Astrocyte of the cerebellum (primary cell): ENCODE measurements around the gene NFATC2.
"Not testable (repeated sequence)": the region's sequence is repeated elsewhere in the genome, so short reads cannot be mapped to it uniquely, and the experiment has no call there.

Experiments
- DNase-seq: peaks from one replicate; pipeline ENCODE4 v3.0.0-alpha.2; 2011; ENCODE audit warnings: low read depth
- H3K4me3 ChIP-seq: 2 replicates; pipeline ENCODE4 v1.5.1; 2011; ENCODE audit warnings: mild to moderate bottlenecking, low read depth, low read length, moderate library complexity
- in situ Hi-C: cut with HindIII; loops from 2 replicates; pipeline ENCODE4 v1.10.0; 2017; ENCODE audit warnings: low sequenced_read_pairs
- TF ChIP-seq, protein P1 (sequence below): IDR thresholded peaks from 2 replicates; pipeline ENCODE4 v1.5.1; 2012; ENCODE audit warnings: low read length, low read depth, moderate library complexity, mild to moderate bottlenecking; ENCODE audit errors: missing control alignments

Gene NFATC2

DNA sequence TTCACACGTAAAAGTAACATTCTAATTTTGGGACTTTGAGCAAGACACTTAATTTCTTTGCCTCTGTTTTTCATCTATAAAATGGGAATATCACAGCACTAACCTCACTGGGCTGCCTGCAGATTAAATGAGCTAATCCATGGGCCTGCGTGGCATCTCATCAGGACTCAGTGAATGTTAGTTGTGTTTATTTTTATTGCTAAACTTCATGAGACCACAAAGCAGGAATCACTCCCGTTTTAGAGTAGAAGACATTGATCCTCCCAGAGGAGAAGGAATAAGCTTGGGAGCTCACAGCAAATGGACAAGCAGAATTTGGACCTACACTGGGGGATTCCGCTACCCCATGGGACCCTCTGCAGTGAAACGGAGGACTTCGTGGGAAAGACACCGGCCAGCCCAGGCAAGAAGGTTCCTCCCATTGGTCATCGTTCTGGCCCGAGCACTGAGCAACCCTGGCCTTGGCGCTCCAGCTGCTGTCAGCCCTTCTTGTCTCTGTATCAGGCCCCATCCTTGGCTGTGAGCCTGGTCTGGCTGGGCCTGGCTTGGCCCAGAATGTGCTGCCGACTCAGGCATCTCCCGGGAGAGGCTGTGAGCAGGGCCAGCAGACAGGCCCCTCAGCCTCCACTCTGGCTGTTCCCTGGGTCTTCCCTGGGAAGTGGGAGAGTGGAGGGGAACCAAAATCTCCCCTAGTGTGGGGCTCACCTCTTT is 79.8 kb downstream of the NFATC2 start:
- DNase-seq: no peak
- TF ChIP-seq, protein P1, sequence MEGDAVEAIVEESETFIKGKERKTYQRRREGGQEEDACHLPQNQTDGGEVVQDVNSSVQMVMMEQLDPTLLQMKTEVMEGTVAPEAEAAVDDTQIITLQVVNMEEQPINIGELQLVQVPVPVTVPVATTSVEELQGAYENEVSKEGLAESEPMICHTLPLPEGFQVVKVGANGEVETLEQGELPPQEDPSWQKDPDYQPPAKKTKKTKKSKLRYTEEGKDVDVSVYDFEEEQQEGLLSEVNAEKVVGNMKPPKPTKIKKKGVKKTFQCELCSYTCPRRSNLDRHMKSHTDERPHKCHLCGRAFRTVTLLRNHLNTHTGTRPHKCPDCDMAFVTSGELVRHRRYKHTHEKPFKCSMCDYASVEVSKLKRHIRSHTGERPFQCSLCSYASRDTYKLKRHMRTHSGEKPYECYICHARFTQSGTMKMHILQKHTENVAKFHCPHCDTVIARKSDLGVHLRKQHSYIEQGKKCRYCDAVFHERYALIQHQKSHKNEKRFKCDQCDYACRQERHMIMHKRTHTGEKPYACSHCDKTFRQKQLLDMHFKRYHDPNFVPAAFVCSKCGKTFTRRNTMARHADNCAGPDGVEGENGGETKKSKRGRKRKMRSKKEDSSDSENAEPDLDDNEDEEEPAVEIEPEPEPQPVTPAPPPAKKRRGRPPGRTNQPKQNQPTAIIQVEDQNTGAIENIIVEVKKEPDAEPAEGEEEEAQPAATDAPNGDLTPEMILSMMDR: no peak
- H3K4me3 ChIP-seq: no peak overlapping the region
- in situ Hi-C loops: no loop called here

DNA sequence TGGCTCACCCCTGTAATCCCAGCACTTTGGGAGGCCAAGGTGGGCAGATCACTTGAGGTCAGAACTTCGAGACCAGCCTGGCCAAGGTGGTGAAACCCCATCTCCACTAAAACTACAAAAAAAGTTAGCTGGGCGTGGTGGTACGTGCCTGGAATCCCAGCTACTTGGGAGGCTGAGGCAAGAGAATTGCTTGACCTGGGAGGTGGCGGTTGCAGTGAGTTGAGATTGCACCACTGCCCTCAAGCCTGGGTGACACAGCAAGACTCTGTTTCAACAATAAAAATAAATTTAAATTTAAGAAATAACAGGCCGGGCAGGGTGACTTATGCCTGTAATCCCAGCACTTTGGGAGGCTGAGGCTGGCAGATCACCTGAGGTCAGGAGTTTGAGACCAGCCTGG is 80.7 kb downstream of the NFATC2 start:
- in situ Hi-C loops, DNase-seq, H3K4me3 ChIP-seq: not testable (repeated sequence)

DNA sequence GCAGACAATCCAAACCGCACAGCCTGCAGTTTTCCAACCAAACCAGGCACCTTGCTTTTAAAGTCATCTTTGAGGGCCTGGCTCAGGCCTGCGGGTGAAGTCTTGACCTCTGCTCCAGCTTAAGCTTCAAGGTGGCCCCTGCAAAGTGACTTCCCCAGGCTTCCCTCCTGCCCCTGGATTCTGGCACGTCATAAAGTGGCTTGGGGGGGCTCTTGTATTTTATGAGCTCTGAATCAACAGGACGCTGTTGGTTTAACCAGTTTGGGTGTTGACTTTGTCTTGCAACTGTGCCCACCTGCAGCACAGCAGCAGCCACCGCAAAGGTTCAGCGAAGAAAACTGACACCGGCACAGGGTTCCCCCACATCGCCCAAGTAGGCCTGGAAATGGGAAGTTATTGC is 81.2 kb downstream of the NFATC2 start:
- TF ChIP-seq, protein P1: no peak
- in situ Hi-C loops: no loop called here
- H3K4me3 ChIP-seq: no peak overlapping the region
- no peak for DNase-seq

DNA sequence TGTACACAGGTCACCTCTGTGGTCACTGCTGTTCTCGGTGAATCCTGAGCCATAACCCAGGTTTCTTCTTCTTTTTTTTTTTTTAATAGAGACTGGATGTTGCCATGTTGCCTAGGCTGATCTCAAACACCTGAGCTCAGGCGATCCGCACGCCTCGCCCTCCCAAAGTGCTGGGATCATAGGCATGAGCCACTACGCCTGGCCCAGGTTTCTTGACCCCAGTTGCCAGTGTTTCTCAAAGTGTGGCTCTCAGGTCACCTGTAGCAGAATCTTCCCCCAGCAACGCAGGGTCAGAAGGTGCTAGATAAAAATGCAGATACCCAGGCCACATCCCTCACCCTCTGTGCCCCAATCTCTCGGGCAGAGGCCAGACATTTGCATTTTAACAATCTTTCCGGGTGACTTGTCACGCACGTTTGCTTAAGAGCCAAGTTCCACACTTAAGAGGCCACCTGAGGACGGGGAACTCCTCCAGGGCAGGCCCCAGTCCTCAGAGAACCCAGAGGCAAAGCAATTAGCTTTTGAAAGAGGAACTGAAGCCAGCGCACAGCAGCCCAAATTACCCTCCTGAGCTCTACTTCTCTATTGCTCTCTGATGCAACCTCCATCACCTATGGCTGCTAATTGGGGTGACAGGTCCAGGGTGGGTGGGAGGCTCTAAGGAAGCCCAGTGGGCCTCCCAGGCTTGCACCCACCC is 81.8 kb downstream of the NFATC2 start:
- no peak overlapping the region for H3K4me3 ChIP-seq
- TF ChIP-seq, protein P1: no peak
- no peak for DNase-seq
- in situ Hi-C loops: no loop called here

DNA sequence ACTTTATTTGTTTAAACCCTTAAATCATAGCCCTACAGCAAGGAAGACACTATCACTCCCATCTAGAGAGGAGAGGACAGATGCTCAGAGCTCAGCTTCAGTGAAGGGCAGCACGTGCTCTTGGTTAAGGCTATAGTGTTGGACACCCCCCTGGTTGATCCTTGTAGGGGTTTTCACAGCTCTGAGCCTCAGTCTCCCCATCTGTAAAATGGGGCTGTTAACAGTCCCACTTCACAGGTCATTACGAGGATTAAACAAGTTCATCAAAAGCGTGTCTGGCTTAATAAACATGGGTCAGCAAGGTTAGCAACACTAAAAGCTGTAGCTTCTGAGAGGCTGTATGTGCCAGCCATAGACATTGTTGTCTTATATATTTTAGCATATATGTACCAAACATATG is 82.4 kb downstream of the NFATC2 start:
- in situ Hi-C loops: no loop called here
- TF ChIP-seq, protein P1: no peak
- H3K4me3 ChIP-seq: no peak overlapping the region
- DNase-seq: no peak

DNA sequence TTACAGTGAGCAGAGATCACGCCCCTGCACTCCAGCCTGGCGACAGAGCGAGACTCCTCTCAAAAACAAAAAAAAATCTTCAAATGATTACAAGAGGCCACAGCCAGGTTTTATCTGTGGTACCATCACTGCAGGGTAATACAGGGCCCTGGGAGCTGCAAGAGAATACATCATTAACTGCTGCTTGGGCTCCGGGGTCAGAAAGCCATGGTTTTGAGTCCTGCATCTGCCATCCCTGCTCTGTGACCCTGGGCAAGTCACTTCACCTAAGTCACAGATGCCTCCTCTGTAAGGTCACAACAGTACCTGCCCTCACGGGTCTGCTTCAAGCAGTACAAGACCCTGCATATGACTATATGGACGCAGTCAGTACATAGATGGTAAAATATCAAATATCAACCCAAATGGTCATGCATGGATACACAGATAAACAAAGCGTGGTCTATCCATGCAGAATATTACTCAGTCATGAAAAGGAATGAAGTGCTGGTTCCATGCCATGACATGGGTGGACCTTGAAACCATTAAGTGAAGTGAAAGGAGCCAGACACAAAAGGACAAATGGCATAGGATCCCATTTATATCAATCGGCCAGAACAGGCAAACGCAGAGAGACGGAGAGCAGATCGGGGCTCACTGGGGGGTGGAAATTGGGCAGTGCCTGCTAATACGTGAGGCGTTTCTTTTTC is 83.6 kb downstream of the NFATC2 start:
- no peak for DNase-seq
- TF ChIP-seq, protein P1: no peak
- H3K4me3 ChIP-seq: no peak overlapping the region
- in situ Hi-C loops: loop anchor here (5.0 kb wide), 1 partner anchor 43 kb away; no protein-coding TSS in a partner anchor
